Measurements from ENCODE around the gene SLC25A44. TPM values are rescaled to one million over a fixed set of nuclear protein-coding genes. Genes with fewer than 3 reads are reported as not detected.

SLC25A44 gene
- total RNA-seq, 1 donor from 2014 or later, result 9.0 TPM

Other genes with a start within 250 kb of the SLC25A44 start
- gene ARHGEF2, start 215.6 kb upstream of the SLC25A44 start, total RNA-seq, result 69.4 and 75.9 TPM in 2 replicates
- 323 and 635 TPM in 2 replicates for gene SSR2, start 173.2 kb upstream of the SLC25A44 start, total RNA-seq
- gene UBQLN4, start 140.3 kb upstream of the SLC25A44 start, total RNA-seq, result 13.1 and 14.3 TPM in 2 replicates
- 83.2 and 89.3 TPM in 2 replicates for gene LAMTOR2, start 139.3 kb upstream of the SLC25A44 start, total RNA-seq
- not detected in 2 replicates for gene RAB25, start 132.9 kb upstream of the SLC25A44 start, total RNA-seq
- 3.6 and 7.0 TPM in 2 replicates for gene MEX3A, start 111.6 kb upstream of the SLC25A44 start, total RNA-seq
- 402 and 626 TPM in 2 replicates for gene LMNA, start 79.4 kb upstream of the SLC25A44 start, total RNA-seq
- gene SEMA4A, start 40.5 kb upstream of the SLC25A44 start, total RNA-seq, result 0.39 and 0.51 TPM in 2 replicates
- gene PMF1, start 18.9 kb downstream of the SLC25A44 start, total RNA-seq, result 52.0 and 70.2 TPM in 2 replicates
- 0.26 and 0.63 TPM in 2 replicates for gene BGLAP, start 48.1 kb downstream of the SLC25A44 start, total RNA-seq
- 0.38 and 0.39 TPM in 2 replicates for gene PAQR6, start 54.0 kb downstream of the SLC25A44 start, total RNA-seq
- 36.6 and 58.9 TPM in 2 replicates for gene SMG5, start 88.7 kb downstream of the SLC25A44 start, total RNA-seq
- 0.51 and 0.90 TPM in 2 replicates for gene TMEM79, start 90.2 kb downstream of the SLC25A44 start, total RNA-seq
- gene GLMP, start 101.6 kb downstream of the SLC25A44 start, total RNA-seq, result 52.4 and 80.7 TPM in 2 replicates
- 0.13 TPM in 2 replicates for gene VHLL, start 105.2 kb downstream of the SLC25A44 start, total RNA-seq
- gene CCT3, start 144.2 kb downstream of the SLC25A44 start, total RNA-seq, result 495 and 559 TPM in 2 replicates
- gene TSACC, start 144.4 kb downstream of the SLC25A44 start, total RNA-seq, result not detected in 2 replicates
- gene RHBG, start 175.1 kb downstream of the SLC25A44 start, total RNA-seq, result not detected in 2 replicates

Measured in dermis microvascular lymphatic vessel endothelial cell (primary cell).